Activated T-helper 1 cell treated with anti-CD3 and anti-CD28 coated beads, Interleukin-12 subunit alpha, Interleukin-12 subunit beta, Interleukin-2, Interleukin-4 antibody, amounts not matched to agents 30 ng/mL and 10 ng/mL and 1 ng/mL, durations not matched to agents 14 hours and 24 hours and 36 hours (primary cell): Measurements from ENCODE around the gene SLC2A13. TPM values are rescaled to one million over a fixed set of nuclear protein-coding genes. Genes with fewer than 3 reads are reported as not detected.
"Not testable (repeated sequence)": the region's sequence is repeated elsewhere in the genome, so short reads cannot be mapped to it uniquely, and the experiment has no call there.

ENCODE experiments used
- DNase-seq: peaks from one replicate; pipeline ENCODE4 v3.0.0; 2021; ENCODE audit warnings: low spot score
- H3K27ac Mint-ChIP-seq: one replicate; pipeline ENCODE4 v1.8.0; 2021; ENCODE audit warnings: mild to moderate bottlenecking, mixed read lengths
- H3K27me3 Mint-ChIP-seq: one replicate; pipeline ENCODE4 v1.8.0; 2022; ENCODE audit warnings: mild to moderate bottlenecking, moderate library complexity, mixed read lengths; ENCODE audit not compliant: insufficient read depth
- H3K36me3 Mint-ChIP-seq: one replicate; pipeline ENCODE4 v1.8.0; 2021; ENCODE audit warnings: low read depth, mixed read lengths
- H3K4me1 Mint-ChIP-seq: one replicate; pipeline ENCODE4 v1.8.0; 2021; ENCODE audit warnings: low read depth, mixed read lengths
- H3K4me3 Mint-ChIP-seq: one replicate; pipeline ENCODE4 v1.8.0; 2021; ENCODE audit warnings: mild to moderate bottlenecking, moderate library complexity, mixed read lengths
- H3K9me3 Mint-ChIP-seq: one replicate; pipeline ENCODE4 v1.8.0; 2021; ENCODE audit warnings: mixed read lengths
- intact Hi-C: fragments of 100-400 bp; cut with micrococcal nuclease; formaldehyde crosslinking; loops from one replicate; pipeline ENCODE4 v1.15.1; 2024
- total RNA-seq: library from RNA; stranded (reverse); gene quantifications from 2 replicates; pipeline ENCODE4 v1.2.3, GENCODE V29; 2022

SLC2A13 gene
- total RNA-seq, 1 donor from 2014 or later: 2.6 TPM

DNA sequence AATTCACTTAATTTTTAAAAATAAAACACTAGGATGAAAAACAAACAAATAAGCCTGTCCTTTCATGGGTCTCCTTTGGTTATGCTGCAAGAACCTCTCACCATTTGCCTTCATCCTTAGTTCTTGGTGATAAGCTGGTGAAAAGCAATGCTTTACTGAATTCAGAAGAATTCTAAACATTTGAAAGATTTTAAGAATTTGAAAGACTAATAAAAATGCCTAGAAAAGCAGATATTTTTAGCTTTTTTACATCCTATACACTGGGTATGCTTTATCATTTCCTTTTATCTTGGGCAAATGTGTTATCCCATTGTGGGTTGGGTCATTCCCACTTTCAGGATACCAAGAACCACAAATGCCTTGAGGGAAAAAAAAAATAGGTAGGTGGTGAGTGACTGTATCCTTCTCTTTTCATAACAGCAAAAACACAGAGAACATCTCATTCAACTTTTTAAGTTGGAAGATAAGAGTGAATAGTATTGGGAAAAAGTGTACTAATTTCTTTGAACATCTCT lies 289.2 kb downstream of the SLC2A13 start:
- no peak for DNase-seq

DNA sequence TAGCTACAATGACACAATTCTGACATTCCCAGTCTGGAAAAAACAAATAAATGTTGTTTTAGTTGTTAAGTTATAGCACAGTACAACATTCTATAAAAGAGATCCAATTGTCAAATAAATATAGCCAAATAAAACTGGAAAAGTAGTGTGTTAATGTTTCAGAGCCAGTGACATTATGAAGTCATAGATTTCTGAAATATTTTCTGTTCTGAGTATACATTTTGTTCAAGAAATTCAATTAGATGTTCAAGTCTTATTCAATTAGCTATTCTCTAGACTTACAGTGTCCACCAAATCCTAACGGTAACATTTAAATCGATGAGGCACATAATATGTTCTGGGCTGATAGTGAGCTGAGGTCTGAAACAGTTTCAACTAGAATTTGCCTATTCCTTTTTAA lies 290.1 kb downstream of the SLC2A13 start:
- Mint-ChIP-seq H3K9me3 (no peaks in the 10 kb centered on the region), H3K4me3 (no peak overlapping the region), H3K27ac (no peak overlapping the region), H3K36me3 (no peaks in the 10 kb centered on the region), H3K4me1 (no peaks in the 10 kb centered on the region), H3K27me3 (peaks cover 2% of the 10 kb centered on the region)
- DNase-seq: no peak
- intact Hi-C loops: loop anchor here (10.0 kb wide), 1 partner anchor 441 kb away; no protein-coding TSS in a partner anchor

More for the DNA sequence above, 289.2 kb downstream of the SLC2A13 start:
- Mint-ChIP-seq H3K4me3 (no peak overlapping the region), H3K36me3 (no peaks in the 10 kb centered on the region), H3K9me3 (no peaks in the 10 kb centered on the region), H3K4me1 (no peaks in the 10 kb centered on the region), H3K27ac (no peak overlapping the region), H3K27me3 (peaks cover 2% of the 10 kb centered on the region)
- intact Hi-C loops: loop anchor here (10.0 kb wide), 1 partner anchor 442 kb away; no protein-coding TSS in a partner anchor

DNA sequence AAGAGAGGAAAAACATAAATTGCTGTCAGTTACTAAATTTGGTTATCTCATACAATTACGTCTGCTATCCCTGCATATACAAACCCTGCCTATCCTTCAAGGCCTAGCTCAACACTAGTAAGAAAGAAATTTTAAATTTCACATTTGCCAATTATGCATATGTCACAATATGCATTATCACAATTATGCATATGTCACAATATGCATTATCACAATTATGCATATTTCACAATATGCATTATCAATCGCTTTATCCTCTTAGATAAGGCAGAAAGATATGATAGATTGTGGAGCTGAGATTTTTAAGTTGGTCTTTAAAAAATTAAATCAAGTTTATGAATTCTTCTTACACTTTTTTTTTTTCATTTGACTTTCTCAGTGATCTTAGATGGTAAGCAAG lies 291.3 kb downstream of the SLC2A13 start:
- H3K4me3 Mint-ChIP-seq: no peak overlapping the region
- no peak overlapping the region for H3K27ac Mint-ChIP-seq
- no peak for DNase-seq
- intact Hi-C loops: loop anchor here (10.0 kb wide), 1 partner anchor 440 kb away; no protein-coding TSS in a partner anchor
- H3K9me3 Mint-ChIP-seq: no peaks in the 10 kb centered on the region
- H3K27me3 Mint-ChIP-seq: peaks cover 2% of the 10 kb centered on the region
- H3K36me3 Mint-ChIP-seq: no peaks in the 10 kb centered on the region
- H3K4me1 Mint-ChIP-seq: no peaks in the 10 kb centered on the region

DNA sequence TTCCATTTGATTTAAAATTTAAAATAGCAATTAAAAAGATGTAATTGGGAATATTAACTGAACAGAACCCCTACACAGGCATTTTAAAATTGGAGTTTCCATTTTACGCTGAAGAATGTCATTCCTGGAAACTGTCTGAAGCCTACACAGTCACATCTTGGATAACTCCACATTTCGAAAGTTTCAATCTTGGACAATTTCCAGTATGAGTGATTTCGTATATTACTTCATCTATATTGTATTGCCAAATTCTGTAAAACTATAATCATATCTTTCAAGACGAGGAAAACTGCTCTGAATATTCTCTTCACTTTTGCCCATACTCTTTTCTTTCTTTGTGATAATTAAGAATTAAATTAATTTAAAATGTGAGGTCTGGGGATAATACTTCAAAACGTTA lies 292.1 kb downstream of the SLC2A13 start:
- Mint-ChIP-seq H3K4me3 (no peak overlapping the region), H3K4me1 (no peaks in the 10 kb centered on the region), H3K36me3 (no peaks in the 10 kb centered on the region), H3K9me3 (no peaks in the 10 kb centered on the region), H3K27me3 (peaks cover 2% of the 10 kb centered on the region), H3K27ac (no peak overlapping the region)
- no peak for DNase-seq
- intact Hi-C loops: loop anchor here (10.0 kb wide), 1 partner anchor 439 kb away; no protein-coding TSS in a partner anchor

DNA sequence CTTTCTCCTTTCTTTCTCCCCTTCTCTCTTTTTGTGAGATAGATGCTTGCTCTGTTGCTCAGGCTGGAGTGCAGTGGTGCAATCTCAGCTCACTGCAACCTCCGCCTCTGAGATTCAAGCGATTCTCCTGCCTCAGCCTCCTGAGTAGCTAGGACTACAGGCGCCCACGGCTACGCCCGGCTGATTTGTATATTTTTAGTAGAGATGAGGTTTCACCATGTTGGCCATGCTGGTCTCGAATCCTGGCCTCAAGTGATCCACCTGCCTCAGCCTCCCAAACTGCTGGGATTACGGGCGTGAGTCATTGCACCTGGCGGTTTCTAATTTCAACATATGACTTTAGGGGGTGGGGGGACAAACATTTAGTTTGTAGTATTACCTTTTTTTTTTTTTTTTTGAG lies 293.4 kb downstream of the SLC2A13 start:
- not testable (repeated sequence) for H3K27me3 Mint-ChIP-seq, H3K4me1 Mint-ChIP-seq, H3K4me3 Mint-ChIP-seq, H3K27ac Mint-ChIP-seq, H3K36me3 Mint-ChIP-seq, H3K9me3 Mint-ChIP-seq, DNase-seq
- intact Hi-C loops: loop anchor here (10.0 kb wide), 1 partner anchor 438 kb away; no protein-coding TSS in a partner anchor

DNA sequence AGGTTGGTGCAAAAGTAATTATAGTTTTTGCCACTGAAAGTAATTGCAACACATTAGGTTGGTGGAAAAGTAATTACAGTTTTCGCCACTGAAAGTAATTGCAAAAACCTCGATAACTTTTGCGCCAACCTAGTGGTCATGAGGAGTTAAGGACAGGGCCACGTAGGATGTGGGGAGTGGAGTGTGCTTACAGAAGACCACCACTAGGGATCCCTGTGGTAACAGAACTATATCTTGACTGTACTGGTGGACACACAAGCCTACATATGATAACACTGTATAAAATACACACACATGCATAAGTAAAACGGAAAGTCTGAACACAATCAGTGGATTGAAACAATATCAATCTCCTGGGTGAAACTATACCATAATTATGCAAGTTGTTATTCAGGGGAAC lies 298.8 kb downstream of the SLC2A13 start:
- Mint-ChIP-seq H3K9me3 (no peaks in the 10 kb centered on the region), H3K27me3 (peaks cover 4% of the 10 kb centered on the region), H3K4me3 (no peak overlapping the region), H3K27ac (no peak overlapping the region), H3K4me1 (no peaks in the 10 kb centered on the region), H3K36me3 (no peaks in the 10 kb centered on the region)
- intact Hi-C loops: no loop called here
- DNase-seq: no peak

DNA sequence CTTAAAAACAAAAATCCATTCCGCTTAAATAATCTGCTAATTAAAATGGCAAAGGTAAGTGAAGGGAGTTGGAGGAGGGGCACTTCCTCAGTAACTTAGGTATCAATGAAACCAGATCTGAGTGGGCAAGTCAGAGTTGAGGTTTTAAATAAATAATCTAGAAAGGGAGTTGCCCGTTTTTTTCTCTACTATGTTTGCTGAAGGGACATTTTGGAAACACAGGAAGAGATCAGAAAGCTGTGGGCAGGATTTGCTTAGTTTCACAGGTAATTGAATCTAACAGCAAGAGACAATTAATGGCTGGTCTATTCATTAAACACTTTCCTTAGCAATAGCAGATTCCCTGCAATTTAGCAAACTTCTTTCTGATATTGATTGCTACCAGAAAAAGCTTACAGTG lies 300.2 kb downstream of the SLC2A13 start:
- Mint-ChIP-seq H3K9me3 (no peaks in the 10 kb centered on the region), H3K4me3 (no peak overlapping the region), H3K36me3 (no peaks in the 10 kb centered on the region), H3K27ac (no peak overlapping the region), H3K4me1 (no peaks in the 10 kb centered on the region), H3K27me3 (peaks cover 4% of the 10 kb centered on the region)
- DNase-seq: no peak
- intact Hi-C loops: no loop called here

DNA sequence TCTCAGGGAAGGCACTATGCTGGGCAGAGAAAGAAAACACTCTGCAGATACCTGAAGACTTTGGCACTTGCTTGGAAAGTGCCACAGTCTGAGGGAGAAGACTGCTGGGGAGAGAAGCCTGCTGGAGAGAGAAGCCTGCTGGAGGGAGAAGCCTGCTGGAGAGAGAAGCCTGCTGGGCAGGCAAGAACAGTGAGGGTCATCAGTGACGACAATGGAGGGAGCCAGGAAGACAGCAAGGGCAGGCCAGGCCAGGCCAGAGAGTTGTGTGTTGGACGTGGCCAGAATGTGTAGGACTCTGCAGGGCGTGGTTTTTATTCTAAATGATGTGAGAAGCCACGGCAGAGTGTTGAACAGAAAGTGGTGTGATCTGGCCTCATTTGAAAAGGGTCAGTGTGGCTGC lies 301.0 kb downstream of the SLC2A13 start:
- Mint-ChIP-seq H3K4me1 (no peaks in the 10 kb centered on the region), H3K27me3 (peaks cover 4% of the 10 kb centered on the region)

DNA sequence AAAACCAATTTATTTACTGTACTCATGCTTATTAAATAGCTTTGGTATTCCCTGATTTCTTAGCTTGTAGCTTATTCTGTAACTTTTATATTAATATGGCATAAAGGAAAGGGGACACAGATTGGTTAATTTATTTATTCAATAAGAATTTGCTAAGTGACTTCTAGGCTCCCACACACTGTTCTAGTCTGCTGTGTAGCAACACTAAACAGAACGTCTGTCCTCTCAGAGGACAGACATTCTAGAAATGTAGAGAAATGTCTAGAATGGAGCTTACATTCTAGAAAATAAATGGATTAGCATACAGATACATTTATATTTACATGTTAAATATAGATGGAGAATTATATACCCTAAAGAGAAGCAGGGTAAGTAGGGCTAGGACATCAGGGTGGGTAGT lies 301.4 kb downstream of the SLC2A13 start:
- no peaks in the 10 kb centered on the region for H3K9me3 Mint-ChIP-seq
- H3K36me3 Mint-ChIP-seq: no peaks in the 10 kb centered on the region
- no peak overlapping the region for H3K27ac Mint-ChIP-seq
- H3K4me1 Mint-ChIP-seq: no peaks in the 10 kb centered on the region
- no peak for DNase-seq
- H3K4me3 Mint-ChIP-seq: no peak overlapping the region
- intact Hi-C loops: no loop called here
- peaks cover 4% of the 10 kb centered on the region for H3K27me3 Mint-ChIP-seq

More for the DNA sequence above, 301.0 kb downstream of the SLC2A13 start:
- no peaks in the 10 kb centered on the region for H3K9me3 Mint-ChIP-seq
- intact Hi-C loops: no loop called here
- DNase-seq: no peak
- H3K36me3 Mint-ChIP-seq: no peaks in the 10 kb centered on the region
- no peak overlapping the region for H3K4me3 Mint-ChIP-seq
- no peak overlapping the region for H3K27ac Mint-ChIP-seq

DNA sequence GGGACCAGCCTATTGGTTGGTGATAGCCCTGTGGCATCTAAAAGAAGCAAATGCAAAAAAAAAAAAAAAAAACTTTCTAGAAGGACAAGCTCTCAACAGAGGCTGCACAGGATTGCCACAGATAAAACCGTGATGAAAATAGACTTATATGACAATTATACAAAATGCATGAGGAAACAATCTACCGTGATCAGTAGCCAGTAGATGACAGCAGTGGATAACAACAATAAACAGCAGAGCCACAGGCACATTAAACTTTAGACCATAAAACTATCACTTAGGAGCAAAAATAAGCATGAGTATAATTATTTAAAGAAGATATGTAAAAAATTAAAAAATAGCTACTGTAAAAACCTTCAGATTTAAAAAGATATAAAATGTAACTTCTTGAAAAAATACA lies 302.7 kb downstream of the SLC2A13 start:
- H3K9me3 Mint-ChIP-seq: no peaks in the 10 kb centered on the region
- no peak overlapping the region for H3K27ac Mint-ChIP-seq
- intact Hi-C loops: no loop called here
- H3K4me3 Mint-ChIP-seq: no peak overlapping the region
- no peak for DNase-seq
- no peaks in the 10 kb centered on the region for H3K4me1 Mint-ChIP-seq
- H3K27me3 Mint-ChIP-seq: peaks cover 4% of the 10 kb centered on the region
- H3K36me3 Mint-ChIP-seq: no peaks in the 10 kb centered on the region

DNA sequence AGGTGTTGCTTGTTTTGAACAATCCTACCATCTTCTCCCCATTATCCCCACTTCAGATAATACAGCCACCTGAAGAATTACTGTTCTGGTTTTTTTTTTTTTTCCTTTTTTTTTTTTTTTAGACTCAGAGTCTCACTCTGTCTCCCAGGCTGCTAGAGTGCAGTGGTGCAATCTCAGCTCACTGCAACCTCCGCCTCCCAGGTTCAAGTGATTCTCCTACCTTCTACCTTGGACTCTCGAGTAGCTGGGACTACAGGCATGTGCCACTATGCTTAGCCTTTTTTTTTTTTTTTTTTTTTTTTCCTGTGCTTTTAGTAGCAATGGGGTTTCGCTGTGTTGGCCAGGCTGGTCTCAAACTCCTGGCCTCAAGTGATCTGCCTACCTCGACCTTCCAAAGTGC lies 306.9 kb downstream of the SLC2A13 start:
- no peaks in the 10 kb centered on the region for H3K4me1 Mint-ChIP-seq
- no peak overlapping the region for H3K4me3 Mint-ChIP-seq
- intact Hi-C loops: no loop called here
- H3K27me3 Mint-ChIP-seq: peaks cover 2% of the 10 kb centered on the region
- no peaks in the 10 kb centered on the region for H3K9me3 Mint-ChIP-seq
- H3K27ac Mint-ChIP-seq: no peak overlapping the region
- no peaks in the 10 kb centered on the region for H3K36me3 Mint-ChIP-seq
- DNase-seq: no peak

DNA sequence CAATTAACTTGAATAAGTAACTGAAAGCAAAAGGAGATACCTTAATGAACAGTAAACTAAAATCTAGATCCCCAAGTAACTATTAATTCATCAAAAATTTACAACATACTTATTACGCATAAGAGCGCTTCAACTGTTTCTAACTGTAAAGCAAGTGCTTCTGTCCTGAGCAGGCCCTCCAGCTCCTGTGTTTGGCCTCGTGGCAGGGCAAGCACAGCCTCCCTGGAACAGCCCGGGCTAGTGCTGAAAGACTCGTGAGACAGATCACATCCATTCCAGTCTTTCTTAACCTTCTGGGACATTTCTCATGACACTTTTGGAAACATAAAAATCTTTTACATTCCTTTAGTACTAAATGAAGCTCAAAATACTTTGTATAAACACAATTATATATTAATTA lies 307.5 kb downstream of the SLC2A13 start:
- H3K27me3 Mint-ChIP-seq: peaks cover 2% of the 10 kb centered on the region

DNA sequence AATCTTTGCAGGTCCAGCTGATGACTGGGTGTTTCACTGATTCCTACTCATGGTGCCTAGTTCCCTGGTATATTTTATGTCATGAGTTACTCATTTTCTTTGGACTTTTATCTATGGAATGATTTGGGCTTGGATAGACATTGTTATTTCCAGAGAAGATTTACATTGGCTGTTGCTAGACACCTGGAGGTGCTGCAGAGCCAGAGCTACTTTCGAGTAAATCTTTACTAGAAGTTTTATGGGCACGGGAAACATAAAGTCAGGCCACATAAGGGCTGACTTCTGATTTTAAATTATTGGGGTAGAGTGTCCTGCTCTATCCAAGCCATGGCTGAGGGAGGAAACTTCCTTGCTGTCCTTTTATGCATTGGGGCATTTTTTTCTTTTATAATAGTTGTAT lies 310.4 kb downstream of the SLC2A13 start:
- no peak overlapping the region for H3K27ac Mint-ChIP-seq
- no peaks in the 10 kb centered on the region for H3K36me3 Mint-ChIP-seq
- DNase-seq: no peak
- no peaks in the 10 kb centered on the region for H3K9me3 Mint-ChIP-seq
- H3K4me3 Mint-ChIP-seq: no peak overlapping the region
- intact Hi-C loops: no loop called here
- H3K27me3 Mint-ChIP-seq: no peaks in the 10 kb centered on the region
- H3K4me1 Mint-ChIP-seq: no peaks in the 10 kb centered on the region

More for the DNA sequence above, 307.5 kb downstream of the SLC2A13 start:
- H3K27ac Mint-ChIP-seq: no peak overlapping the region
- no peak for DNase-seq
- H3K36me3 Mint-ChIP-seq: no peaks in the 10 kb centered on the region
- no peaks in the 10 kb centered on the region for H3K9me3 Mint-ChIP-seq
- no peaks in the 10 kb centered on the region for H3K4me1 Mint-ChIP-seq
- H3K4me3 Mint-ChIP-seq: no peak overlapping the region
- intact Hi-C loops: no loop called here

DNA sequence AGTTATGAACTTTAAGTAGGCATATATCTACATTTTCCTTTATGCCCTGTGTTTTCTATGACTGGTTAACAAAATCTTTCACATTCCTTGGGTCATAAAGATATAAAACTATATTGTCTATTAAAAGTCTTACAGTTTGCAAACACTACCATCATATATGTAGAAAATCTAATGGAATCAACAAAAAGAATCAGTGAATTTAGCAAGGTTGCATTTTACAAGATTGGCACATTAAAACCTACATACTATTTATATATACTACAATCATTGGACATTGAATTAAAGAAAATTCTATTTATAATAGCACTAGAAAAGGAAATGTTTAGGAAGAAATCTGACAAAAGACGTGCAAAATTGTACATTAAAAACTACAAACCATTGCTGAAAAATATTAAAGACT lies 312.9 kb downstream of the SLC2A13 start:
- intact Hi-C loops: no loop called here

More for the DNA sequence above, 312.9 kb downstream of the SLC2A13 start:
- no peaks in the 10 kb centered on the region for H3K27me3 Mint-ChIP-seq
- no peak overlapping the region for H3K27ac Mint-ChIP-seq
- H3K9me3 Mint-ChIP-seq: no peaks in the 10 kb centered on the region
- H3K36me3 Mint-ChIP-seq: no peaks in the 10 kb centered on the region
- no peak for DNase-seq
- H3K4me1 Mint-ChIP-seq: no peaks in the 10 kb centered on the region
- H3K4me3 Mint-ChIP-seq: no peak overlapping the region
